Ovary (tissue), 9 donors: ENCODE data around the gene RBM25. TPM values are rescaled to one million over a fixed set of nuclear protein-coding genes. Genes with fewer than 3 reads are reported as not detected.

ENCODE experiments used
- DNase-seq, 5 donors: peaks; one replicate each; pipeline ENCODE4 v3.0.0-alpha.2; 2019 to 2020
- H3K27ac ChIP-seq, 2 donors: fragments of 200-600 bp; one replicate each; pipeline versions ENCODE4 v1.5.1 to v1.8.0; 2019 to 2022
- H3K27me3 ChIP-seq: fragments of 200-600 bp; one replicate; pipeline ENCODE4 v1.8.0; 2022
- H3K36me3 ChIP-seq: fragments of 200-600 bp; sonication (generic); one replicate; pipeline ENCODE4 v1.5.1; 2019
- H3K4me1 ChIP-seq: one replicate; pipeline ENCODE4 v1.8.1; 2013; ENCODE audit warnings: mild to moderate bottlenecking, moderate library complexity; ENCODE audit not compliant: insufficient read depth
- H3K4me3 ChIP-seq: fragments of 200-600 bp; sonication (generic); one replicate; pipeline ENCODE4 v1.5.1; 2017
- H3K9me3 ChIP-seq, 2 donors: fragments of 200-600 bp in 1 of 2; sonication (generic) in 1 of 2; one replicate each; pipeline versions ENCODE4 v1.5.1 to v1.8.1; 2013 to 2019; ENCODE audit warnings: mild to moderate bottlenecking in 1 of 2, moderate library complexity in 1 of 2
- CTCF ChIP-seq, 3 donors: fragments of 450-650 bp in 2 of 3; fragments of 200-600 bp in 1 of 3; IDR thresholded peaks; one replicate each; pipeline versions ENCODE4 v1.5.1 to v1.8.0; 2016 to 2022; ENCODE audit warnings: antibody characterized with exemption in 3 of 3, mild to moderate bottlenecking in 1 of 3
- EP300 ChIP-seq: sonication (generic); formaldehyde crosslinking; IDR thresholded peaks from one replicate; pipeline ENCODE4 v1.6.1; 2017; ENCODE audit warnings: antibody characterized with exemption
- POLR2A ChIP-seq: fragments of 450-650 bp; IDR thresholded peaks from one replicate; pipeline ENCODE4 v1.6.1; 2017; ENCODE audit warnings: antibody characterized with exemption, mild to moderate bottlenecking, moderate library complexity
- WGBS, 3 donors: extraction: QIAGEN DNeasy Blood & Tissue Kit in 1 of 3; methylation state at CpG; one replicate each; pipeline versions ENCODE4 v1.1.5 to v1.1.7; 2013 to 2017; 5-methylcytosine and 5-hydroxymethylcytosine counted together
- intact Hi-C, 4 donors: fragments of 100-400 bp; cut with DNase I; formaldehyde crosslinking; loops; one replicate each; pipeline versions ENCODE4 v1.11.0 to v1.15.1; 2022 to 2023
- polyA plus RNA-seq, 2 donors: library from polyadenylated mRNA; stranded (reverse); fragments of 200-250 nt in 1 of 2; fragments of 350-450 nt in 1 of 2; fragmentation: Illumina TruSeq in 1 of 2; extraction: RNeasy Lipid Tissue Mini Kit (QIAGEN cat#74804) in 1 of 2; gene quantifications; one replicate each; pipeline ENCODE4 v1.2.3, GENCODE V29; 2013 to 2014
- total RNA-seq, 7 donors: library from RNA; depleted of rRNA in 2 of 7; stranded (reverse); fragments of >200 nt in 2 of 7; fragmentation: NEBNext Ultra II Directional in 3 of 7; extraction: Animal tissue kit (Norgen Biotek cat#: 25700) in 3 of 7; gene quantifications; one replicate each; pipeline versions ENCODE4 v1.1.0 to v1.2.4, GENCODE V29; 2016 to 2023
- donor health status: DM: no; HTN: no; CAD: no; lungs with moderate emphysema.
- donor health status: DM: no; HTN: no; CAD: no.
- donor health status: Bipolar disorder and iron deficiency.
- donor health status: DM: yes; HTN: yes; CAD: no.
- donor health status: DM: no; HTN: no; CAD: no.
- donor health status: DM: yes; HTN: yes; CAD: no.

Gene RBM25
- total and polyA plus RNA-seq, 9 donors, result 29.1 to 81.0 (median 61.1) TPM

DNA sequence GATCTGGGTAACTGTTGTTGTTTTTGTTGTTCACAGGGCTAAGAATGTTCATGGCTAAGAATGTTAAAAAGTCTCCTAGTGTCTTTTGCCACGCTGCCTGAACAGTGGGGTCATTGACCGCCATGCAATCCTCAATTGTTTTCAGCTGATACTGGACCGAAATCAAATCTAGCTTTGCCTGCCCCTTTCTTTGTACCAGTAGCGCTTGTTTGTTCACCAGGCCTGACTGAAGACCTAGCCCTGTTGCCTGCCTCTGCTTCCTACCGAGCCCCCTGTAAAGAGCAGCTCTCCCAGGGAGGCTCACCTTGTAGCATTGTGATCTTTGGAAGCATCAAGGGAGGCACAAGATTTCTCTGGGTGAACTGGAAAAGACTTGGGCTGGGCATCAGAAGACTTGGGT is 84.7 kb downstream of the RBM25 start:
- no peak overlapping the region for H3K4me3 ChIP-seq
- DNase-seq, result no peak
- no peaks in the 10 kb centered on the region for H3K36me3 ChIP-seq
- no peaks in the 10 kb centered on the region for H3K27me3 ChIP-seq
- H3K4me1 ChIP-seq, result peaks cover 13% of the 10 kb centered on the region
- H3K9me3 ChIP-seq, result no peaks in the 10 kb centered on the region
- intact Hi-C loops, result no loop called here
- no peak overlapping the region for H3K27ac ChIP-seq
- 52 to 74% (median 54%) methylated on average over 5 of the region's 5 CpGs for WGBS, 3 donors
- TF ChIP-seq POLR2A (no peak), EP300 (no peak), CTCF (IDR thresholded peaks at IDR 0.05) (no peak)

GRCh38 chr14:73143617-73144016 is 85.3 kb downstream of the RBM25 start:
- Histone ChIP-seq H3K4me3 (no peak overlapping the region), H3K27ac (no peak overlapping the region), H3K36me3 (no peaks in the 10 kb centered on the region), H3K27me3 (no peaks in the 10 kb centered on the region), H3K9me3 (no peaks in the 10 kb centered on the region), H3K4me1 (peaks cover 11% of the 10 kb centered on the region)
- TF ChIP-seq EP300 (no peak), POLR2A (no peak), CTCF (IDR thresholded peaks at IDR 0.05) (no peak)
- intact Hi-C loops, result no loop called here
- no peak for DNase-seq
- WGBS, 3 donors, result 85 to 87% (median 85%) methylated on average over 3 of the region's 3 CpGs

- Histone ChIP-seq H3K4me1 (peaks cover 11% of the 10 kb centered on the region), H3K27ac (no peak overlapping the region), H3K36me3 (no peaks in the 10 kb centered on the region), H3K9me3 (no peaks in the 10 kb centered on the region), H3K27me3 (no peaks in the 10 kb centered on the region), H3K4me3 (no peak overlapping the region)
- 92 to 95% (median 95%) methylated on average over 3 of the region's 3 CpGs for WGBS, 3 donors
- no peak for TF ChIP-seq POLR2A
- no peak for TF ChIP-seq CTCF (IDR thresholded peaks at IDR 0.05)
- TF ChIP-seq EP300, result no peak
- no peak for DNase-seq
- intact Hi-C loops, result no loop called here
Observed at GRCh38 chr14:73145371-73145770, 87.0 kb downstream of the RBM25 start.

GRCh38 chr14:73146111-73146510 is 87.8 kb downstream of the RBM25 start:
- H3K36me3 ChIP-seq, result no peaks in the 10 kb centered on the region
- WGBS, 3 donors, result 79 to 85% (median 81%) methylated on average over 3 of the region's 3 CpGs
- no peaks in the 10 kb centered on the region for H3K27me3 ChIP-seq
- H3K4me3 ChIP-seq, result no peak overlapping the region
- intact Hi-C loops, result no loop called here
- TF ChIP-seq CTCF (IDR thresholded peaks at IDR 0.05), result no peak
- no peak for TF ChIP-seq POLR2A
- TF ChIP-seq EP300, result no peak
- H3K9me3 ChIP-seq, result no peaks in the 10 kb centered on the region
- H3K4me1 ChIP-seq, result peaks cover 6% of the 10 kb centered on the region
- DNase-seq, result no peak
- H3K27ac ChIP-seq, result no peak overlapping the region

GRCh38 chr14:73149753-73150152 is 91.4 kb downstream of the RBM25 start:
- intact Hi-C loops, result no loop called here
- Histone ChIP-seq H3K36me3 (no peaks in the 10 kb centered on the region), H3K4me3 (no peak overlapping the region), H3K27me3 (no peaks in the 10 kb centered on the region), H3K4me1 (no peaks in the 10 kb centered on the region), H3K9me3 (no peaks in the 10 kb centered on the region), H3K27ac (no peak overlapping the region)
- 69 to 93% (median 91%) methylated on average over 2 of the region's 2 CpGs for WGBS, 3 donors
- TF ChIP-seq CTCF (IDR thresholded peaks at IDR 0.05), result no peak
- no peak for TF ChIP-seq EP300
- no peak for TF ChIP-seq POLR2A
- no peak for DNase-seq
